Sciatic nerve (tissue), 1 donor: ENCODE data around the gene ZNF439. TPM values are rescaled to one million over a fixed set of nuclear protein-coding genes. Genes with fewer than 3 reads are reported as not detected.

ENCODE experiments used
- total RNA-seq: library from RNA; stranded (reverse); fragmentation: NEBNext Ultra II Directional; extraction: Animal tissue kit (Norgen Biotek cat#: 25700); gene quantifications from one replicate; pipeline ENCODE4 v1.2.1, GENCODE V29; 2021
- donor health status: DM: no; HTN: no; CAD: no.

ZNF439 gene
- total RNA-seq, 1 donor from 2014 or later = 12.7 TPM

Other genes with a start within 250 kb of the ZNF439 start
- gene ZNF823, start 109.8 kb upstream of the ZNF439 start, total RNA-seq = 9.8 TPM
- 13.3 TPM for gene ZNF441, start 81.7 kb upstream of the ZNF439 start, total RNA-seq
- gene ZNF491, start 50.2 kb upstream of the ZNF439 start, total RNA-seq = 4.2 TPM
- 12.1 TPM for gene ZNF440, start 34.5 kb upstream of the ZNF439 start, total RNA-seq
- gene ZNF69, start 39.1 kb downstream of the ZNF439 start, total RNA-seq = 7.4 TPM
- gene ZNF700, start 76.4 kb downstream of the ZNF439 start, total RNA-seq = 16.1 TPM
- 6.6 TPM for gene ZNF763, start 116.3 kb downstream of the ZNF439 start, total RNA-seq
- gene ZNF433, start 187.0 kb downstream of the ZNF439 start, total RNA-seq = 4.8 TPM
- 0.27 TPM for gene ZNF878, start 204.2 kb downstream of the ZNF439 start, total RNA-seq
- gene ZNF844, start 216.0 kb downstream of the ZNF439 start, total RNA-seq = 21.3 TPM